Upper lobe of left lung (tissue), 6 donors: ENCODE data around the gene B3GALT6. TPM values are rescaled to one million over a fixed set of nuclear protein-coding genes. Genes with fewer than 3 reads are reported as not detected.

Experiments used
- ATAC-seq, 2 donors: fragments of 200-7000 bp; cut with Tn5 transposase; one replicate each; pipeline ENCODE4 v1.9.1; 2022; ENCODE audit warnings: mild to moderate bottlenecking in 2 of 2, moderate library complexity in 2 of 2; ENCODE audit not compliant: low FRiP score in 2 of 2
- DNase-seq, 2 donors: peaks; one replicate each; pipeline ENCODE4 v3.0.0-alpha.2; 2019 to 2020
- H3K27ac ChIP-seq, 4 donors: fragments of 200-600 bp; sonication (generic); one replicate each; pipeline ENCODE4 v1.5.1; 2016 to 2019
- H3K27me3 ChIP-seq, 4 donors: fragments of 200-600 bp; sonication (generic); one replicate each; pipeline ENCODE4 v1.5.1; 2017 to 2019
- H3K36me3 ChIP-seq, 4 donors: fragments of 200-600 bp; sonication (generic); one replicate each; pipeline ENCODE4 v1.5.1; 2016 to 2019
- H3K4me1 ChIP-seq, 4 donors: fragments of 200-600 bp; sonication (generic); one replicate each; pipeline ENCODE4 v1.5.1; 2018 to 2019
- H3K4me3 ChIP-seq, 4 donors: fragments of 200-600 bp; sonication (generic); one replicate each; pipeline ENCODE4 v1.5.1; 2017 to 2019; ENCODE audit warnings: mild to moderate bottlenecking in 2 of 4, moderate library complexity in 1 of 4
- H3K9me3 ChIP-seq, 4 donors: fragments of 200-600 bp; sonication (generic); one replicate each; pipeline ENCODE4 v1.5.1; 2018 to 2019
- CTCF ChIP-seq, 6 experiments: fragments of 450-650 bp in 4 of 6; fragments of 200-600 bp in 2 of 6; sonication (generic) in 2 of 6; IDR thresholded peaks; one replicate each; pipeline ENCODE4 v1.5.1; 2016 to 2019; ENCODE audit warnings: antibody characterized with exemption in 6 of 6
- EP300 ChIP-seq, 4 donors: sonication (generic); formaldehyde crosslinking; IDR thresholded peaks; one replicate each; pipeline ENCODE4 v1.5.1; 2017; ENCODE audit warnings: antibody characterized with exemption in 4 of 4, control low read depth in 2 of 4
- POLR2A ChIP-seq, 4 donors: fragments of 450-650 bp; IDR thresholded peaks; one replicate each; pipeline ENCODE4 v1.5.1; 2016 to 2017; ENCODE audit warnings: antibody characterized with exemption in 4 of 4, mild to moderate bottlenecking in 2 of 4
- POLR2AphosphoS5 ChIP-seq, 2 donors: sonication (generic); formaldehyde crosslinking; IDR thresholded peaks; one replicate each; pipeline ENCODE4 v1.5.1; 2017; ENCODE audit warnings: antibody characterized with exemption in 2 of 2
- WGBS, 2 donors: methylation state at CpG; one replicate each; pipeline ENCODE4 v1.1.5; 2017 to 2018; 5-methylcytosine and 5-hydroxymethylcytosine counted together
- total RNA-seq, 6 donors: library from RNA; depleted of rRNA in 4 of 6; stranded (reverse); fragments of >200 nt in 4 of 6; gene quantifications; one replicate each; pipeline versions ENCODE4 v1.1.0 to v1.2.1, GENCODE V29; 2016 to 2021
- donor health status: DM: no; HTN: no; CAD: no; lungs with moderate emphysema.
- donor health status: DM: no; HTN: yes; CAD: no; lungs with severe emphysema.

B3GALT6 gene
- total RNA-seq, 6 donors from 2014 or later, result 15.2 to 31.3 (median 19.9) TPM

- H3K9me3 ChIP-seq, result no peaks in the 10 kb centered on the region
- DNase-seq (peak in 1 of 2 donors; percentile 63), ATAC-seq (no peak)
- no peak overlapping the region for H3K4me3 ChIP-seq
- no peaks in the 10 kb centered on the region for H3K27me3 ChIP-seq
- no peak overlapping the region for H3K27ac ChIP-seq
- no peaks in the 10 kb centered on the region for H3K36me3 ChIP-seq
- 92 to 95% methylated on average over 17 of the region's 17 CpGs for WGBS, 2 donors
- TF ChIP-seq EP300 (IDR thresholded peaks at IDR 0.05) (no peak), POLR2AphosphoS5 (IDR thresholded peaks at IDR 0.05) (no peak), POLR2A (IDR thresholded peaks at IDR 0.05) (no peak), CTCF (IDR thresholded peaks at IDR 0.05) (no peak)
- peaks cover 6 to 17% (median 10%) of the 10 kb centered on the region in 4 donors for H3K4me1 ChIP-seq
Measured at GRCh38 chr1:1279028-1279427, 47.0 kb downstream of the B3GALT6 start.

GRCh38 chr1:1280782-1281481, 48.9 kb downstream of the B3GALT6 start:
- TF ChIP-seq CTCF (IDR thresholded peaks at IDR 0.05), result no peak
- no peak for TF ChIP-seq EP300 (IDR thresholded peaks at IDR 0.05)
- TF ChIP-seq POLR2AphosphoS5 (IDR thresholded peaks at IDR 0.05), result no peak
- TF ChIP-seq POLR2A (IDR thresholded peaks at IDR 0.05), result no peak
- Histone ChIP-seq H3K9me3 (no peaks in the 10 kb centered on the region), H3K27ac (no peak overlapping the region), H3K36me3 (no peaks in the 10 kb centered on the region), H3K27me3 (no peaks in the 10 kb centered on the region), H3K4me3 (no peak overlapping the region), H3K4me1 (peaks cover 0 to 5% (median 2%) of the 10 kb centered on the region in 4 donors)
- DNase-seq (peak in 1 of 2 donors; percentile 78), ATAC-seq (no peak)
- WGBS, 2 donors, result 91 to 92% methylated on average over 8 to 21 of the region's 21 CpGs

GRCh38 chr1:1281533-1282321, 49.7 kb downstream of the B3GALT6 start:
- no peaks in the 10 kb centered on the region for H3K9me3 ChIP-seq
- ATAC-seq (peak; percentile 23 to 60), DNase-seq (peak; percentile 78 to 81)
- H3K27me3 ChIP-seq, result peaks cover 0 to 6% (median 0%) of the 10 kb centered on the region in 4 donors
- 56% methylated on average over 19 of the region's 26 CpGs; no CpG with 5 or more reads in 1 of the 2 donors for WGBS, 2 donors
- H3K36me3 ChIP-seq, result no peaks in the 10 kb centered on the region
- H3K4me3 ChIP-seq, result no peak overlapping the region
- no peak overlapping the region for H3K27ac ChIP-seq
- TF ChIP-seq POLR2A (IDR thresholded peaks at IDR 0.05) (no peak), POLR2AphosphoS5 (IDR thresholded peaks at IDR 0.05) (no peak), CTCF (IDR thresholded peaks at IDR 0.05) (no peak), EP300 (IDR thresholded peaks at IDR 0.05) (no peak)
- H3K4me1 ChIP-seq, result peaks cover 0 to 5% (median 2%) of the 10 kb centered on the region in 4 donors

GRCh38 chr1:1282998-1283397, 51.0 kb downstream of the B3GALT6 start:
- H3K27me3 ChIP-seq, result peaks cover 0 to 6% (median 0%) of the 10 kb centered on the region in 4 donors
- H3K4me1 ChIP-seq, result peaks cover 0 to 5% (median 2%) of the 10 kb centered on the region in 4 donors
- WGBS, 2 donors, result 89 to 93% methylated on average over 8 to 14 of the region's 14 CpGs
- H3K9me3 ChIP-seq, result no peaks in the 10 kb centered on the region
- H3K36me3 ChIP-seq, result no peaks in the 10 kb centered on the region
- DNase-seq (peak in 1 of 2 donors; percentile 55), ATAC-seq (no peak)
- H3K27ac ChIP-seq, result no peak overlapping the region
- no peak overlapping the region for H3K4me3 ChIP-seq
- TF ChIP-seq EP300 (IDR thresholded peaks at IDR 0.05) (no peak), POLR2AphosphoS5 (IDR thresholded peaks at IDR 0.05) (no peak), POLR2A (IDR thresholded peaks at IDR 0.05) (no peak), CTCF (IDR thresholded peaks at IDR 0.05) (no peak)
